Measurements from ENCODE around the gene MAGI2. TPM values are rescaled to one million over a fixed set of nuclear protein-coding genes. Genes with fewer than 3 reads are reported as not detected.

Gene MAGI2
- total RNA-seq, 2 donors from 2014 or later: 3.9 to 10.5 TPM

- H3K36me3 ChIP-seq (replicated peaks in 1 of 2; ENCODE audit: insufficient read depth in 1 of 2, low read depth in 2 of 2): no peaks in the 10 kb centered on the region
- H3K4me1 ChIP-seq: peaks cover 22% of the 10 kb centered on the region
- peak overlapping the region in 3 of 4 donors; percentile 60 to 76 (median 68) for H3K27ac ChIP-seq
- H3K27me3 ChIP-seq: no peaks in the 10 kb centered on the region
- DNase-seq (peak; percentile 19 to 42 (median 34)), ATAC-seq (peak; percentile 8)
- H3K4me3 ChIP-seq: peak overlapping the region in 1 of 2 donors; percentile 21
- intact Hi-C loops (cut with DNase I): no loop called here
- 7 to 14% methylated on average over 15 to 51 of the region's 51 CpGs for WGBS, 2 donors
- TF ChIP-seq CTCF (IDR thresholded peaks at IDR 0.05) (no peak), POLR2A (IDR thresholded peaks at IDR 0.05) (no peak)
- H3K9me3 ChIP-seq: no peaks in the 10 kb centered on the region
Measured at GRCh38 chr7:78018641-78019446, 1434.6 kb downstream of the MAGI2 start.

GRCh38 chr7:78017591-78018100 is 1435.8 kb downstream of the MAGI2 start:
- Histone ChIP-seq H3K4me3 (no peak overlapping the region), H3K36me3 (replicated peaks in 1 of 2; ENCODE audit: insufficient read depth in 1 of 2, low read depth in 2 of 2) (no peaks in the 10 kb centered on the region), H3K4me1 (peaks cover 22% of the 10 kb centered on the region), H3K27me3 (no peaks in the 10 kb centered on the region), H3K9me3 (no peaks in the 10 kb centered on the region), H3K27ac (no peak overlapping the region)
- DNase-seq (no peak), ATAC-seq (no peak)
- intact Hi-C loops (cut with DNase I): no loop called here
- TF ChIP-seq CTCF (IDR thresholded peaks at IDR 0.05): no peak
- TF ChIP-seq POLR2A (IDR thresholded peaks at IDR 0.05): no peak
- 82 to 85% methylated on average over 5 of the region's 5 CpGs for WGBS, 2 donors

- Histone ChIP-seq H3K9me3 (no peaks in the 10 kb centered on the region), H3K4me1 (peaks cover 20% of the 10 kb centered on the region), H3K36me3 (replicated peaks in 1 of 2; ENCODE audit: insufficient read depth in 1 of 2, low read depth in 2 of 2) (no peaks in the 10 kb centered on the region), H3K27ac (no peak overlapping the region), H3K4me3 (no peak overlapping the region), H3K27me3 (no peaks in the 10 kb centered on the region)
- TF ChIP-seq POLR2A (IDR thresholded peaks at IDR 0.05) (no peak), CTCF (IDR thresholded peaks at IDR 0.05) (no peak)
- intact Hi-C loops (cut with DNase I): no loop called here
- ATAC-seq (no peak), DNase-seq (peak in 1 of 4 donors; percentile 36)
- 84 to 85% methylated on average over 5 of the region's 5 CpGs for WGBS, 2 donors
Measured at GRCh38 chr7:78015574-78016260, 1437.8 kb downstream of the MAGI2 start.

- Histone ChIP-seq H3K4me3 (no peak overlapping the region), H3K36me3 (replicated peaks in 1 of 2; ENCODE audit: insufficient read depth in 1 of 2, low read depth in 2 of 2) (no peaks in the 10 kb centered on the region), H3K9me3 (no peaks in the 10 kb centered on the region), H3K27me3 (no peaks in the 10 kb centered on the region), H3K27ac (no peak overlapping the region), H3K4me1 (peaks cover 13% of the 10 kb centered on the region)
- DNase-seq (no peak), ATAC-seq (no peak)
- WGBS, 2 donors: 61 to 71% methylated on average over 3 of the region's 3 CpGs
- intact Hi-C loops (cut with DNase I): no loop called here
- TF ChIP-seq POLR2A (IDR thresholded peaks at IDR 0.05): no peak
- no peak for TF ChIP-seq CTCF (IDR thresholded peaks at IDR 0.05)
Measured at GRCh38 chr7:78014401-78014800, 1439.1 kb downstream of the MAGI2 start.

Measured in body of pancreas (tissue), 4 donors.